ENCODE data around the gene PEX11A. TPM values are rescaled to one million over a fixed set of nuclear protein-coding genes. Genes with fewer than 3 reads are reported as not detected.
"Not testable (repeated sequence)": the region's sequence is repeated elsewhere in the genome, so short reads cannot be mapped to it uniquely, and the experiment has no call there.

The PEX11A gene
- total RNA-seq, 1 experiment from 2014 or later = 1.3 TPM

DNA sequence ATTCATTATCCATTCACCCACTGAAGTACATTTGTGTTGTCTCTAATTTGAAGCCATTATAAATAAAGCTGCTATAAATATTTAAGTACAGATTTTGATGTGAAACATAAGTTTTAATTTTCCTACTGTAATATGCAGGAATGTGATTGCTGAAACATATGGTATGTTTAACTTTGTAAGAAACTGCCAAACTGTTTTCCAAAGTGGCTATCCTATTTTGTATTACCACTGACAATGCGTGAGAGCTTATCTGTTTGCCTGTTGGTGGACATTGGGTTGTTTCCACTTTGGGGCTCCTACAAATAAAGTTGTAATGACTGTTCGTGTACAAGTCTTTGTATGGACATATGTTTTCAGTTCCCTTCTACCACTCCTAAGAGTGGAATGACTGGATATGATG is 2.5 kb upstream of the PEX11A start:
- Histone ChIP-seq H2AK5ac (ENCODE audit: insufficient read length, low read length) (no peak overlapping the region), H4K20me1 (ENCODE audit: control insufficient read depth, insufficient read depth, insufficient read length) (no peaks in the 10 kb centered on the region), H2AFZ (ENCODE audit: low read length) (no peak overlapping the region), H2BK20ac (ENCODE audit: low read depth, low read length, poor library complexity, severe bottlenecking) (no peak overlapping the region), H3K56ac (ENCODE audit: insufficient read length, low read depth, low read length) (no peak overlapping the region), H2BK12ac (ENCODE audit: insufficient read length, low read depth, low read length) (no peak overlapping the region), H3K14ac (ENCODE audit: insufficient read depth, low read length) (no peak overlapping the region), H3K23ac (ENCODE audit: insufficient read length, low read depth, low read length) (no peak overlapping the region), H3K9me3 (ENCODE audit: control insufficient read depth, low read depth, low read length) (no peaks in the 10 kb centered on the region), H3K9ac (ENCODE audit: extremely low read depth, insufficient read length, low read length) (no peak overlapping the region), H2BK5ac (ENCODE audit: insufficient read length, low read length) (no peak overlapping the region), H4K91ac (ENCODE audit: insufficient read length, low read depth, low read length) (no peak overlapping the region), H4K5ac (ENCODE audit: insufficient read length, low read depth, low read length) (no peak overlapping the region), H3T11ph (ENCODE audit: low read length) (no peak overlapping the region), H3K79me2 (ENCODE audit: insufficient read depth, low read length) (no peaks in the 10 kb centered on the region), H3K4me2 (ENCODE audit: insufficient read depth, insufficient read length, low read length) (no peak overlapping the region), H3K18ac (ENCODE audit: insufficient read length, low read depth, low read length) (no peak overlapping the region), H3K4me1 (ENCODE audit: insufficient read depth, low read length) (no peaks in the 10 kb centered on the region), H3K27ac (ENCODE audit: insufficient read length, low read depth, low read length) (no peak overlapping the region), H2BK120ac (ENCODE audit: low read depth, low read length, poor library complexity, severe bottlenecking) (no peak overlapping the region), H3K23me2 (ENCODE audit: insufficient read length, low read depth, low read length, poor library complexity, severe bottlenecking) (peaks cover 4% of the 10 kb centered on the region), H2BK15ac (ENCODE audit: low read depth, low read length) (no peak overlapping the region), H4K8ac (replicated peaks; ENCODE audit: insufficient read length, low read depth, low read length) (no peak overlapping the region), H3K4ac (ENCODE audit: low read depth, low read length) (no peak overlapping the region), H3K27me3 (ENCODE audit: insufficient read depth, low read length) (no peaks in the 10 kb centered on the region), H3K79me1 (ENCODE audit: insufficient read depth, low read depth, low read length, poor library complexity, severe bottlenecking) (no peaks in the 10 kb centered on the region)
- H3K27ac Mint-ChIP-seq = no peak overlapping the region
- H3K36me3 Mint-ChIP-seq (ENCODE audit: insufficient read depth in 1 of 3, low read depth in 3 of 3) = no peaks in the 10 kb centered on the region
- no CpG with 5 or more reads among the region's 2 CpGs for WGBS (ENCODE audit: extremely low coverage, insufficient read length, low lambda C conversion rate)
- H3K27me3 Mint-ChIP-seq (ENCODE audit: low read depth) = peaks cover 28% of the 10 kb centered on the region
- no peak for TF ChIP-seq CTCF (conservative IDR thresholded peaks at IDR 0.05)
- peaks cover 3% of the 10 kb centered on the region in 2 experiments for H3K4me1 Mint-ChIP-seq
- no peaks in the 10 kb centered on the region for H3K9me3 Mint-ChIP-seq
- DNase-seq = no peak
- H3K4me3 Mint-ChIP-seq = no peak overlapping the region

- not testable (repeated sequence) for H3K9ac ChIP-seq (ENCODE audit: extremely low read depth, insufficient read length, low read length)
Measured at GRCh38 chr15:89689930-89690275, 651 bp downstream of the PEX11A start.

More at GRCh38 chr15:89689930-89690275, 651 bp downstream of the PEX11A start:
- H2AK5ac ChIP-seq (ENCODE audit: insufficient read length, low read length); H3K4me1 Mint-ChIP-seq; H2BK20ac ChIP-seq (ENCODE audit: low read depth, low read length, poor library complexity, severe bottlenecking); H3K18ac ChIP-seq (ENCODE audit: insufficient read length, low read depth, low read length); H2BK5ac ChIP-seq (ENCODE audit: insufficient read length, low read length); H3T11ph ChIP-seq (ENCODE audit: low read length); H3K27ac Mint-ChIP-seq; H3K27ac ChIP-seq (ENCODE audit: insufficient read length, low read depth, low read length); H4K8ac ChIP-seq (replicated peaks; ENCODE audit: insufficient read length, low read depth, low read length); H4K5ac ChIP-seq (ENCODE audit: insufficient read length, low read depth, low read length); H3K79me1 ChIP-seq (ENCODE audit: insufficient read depth, low read depth, low read length, poor library complexity, severe bottlenecking); H3K4ac ChIP-seq (ENCODE audit: low read depth, low read length); H3K79me2 ChIP-seq (ENCODE audit: insufficient read depth, low read length); H4K20me1 ChIP-seq (ENCODE audit: control insufficient read depth, insufficient read depth, insufficient read length); DNase-seq; H3K4me1 ChIP-seq (ENCODE audit: insufficient read depth, low read length); H3K9me3 ChIP-seq (ENCODE audit: control insufficient read depth, low read depth, low read length); H3K9me3 Mint-ChIP-seq; H2BK15ac ChIP-seq (ENCODE audit: low read depth, low read length); H3K14ac ChIP-seq (ENCODE audit: insufficient read depth, low read length); H2BK120ac ChIP-seq (ENCODE audit: low read depth, low read length, poor library complexity, severe bottlenecking); H3K23me2 ChIP-seq (ENCODE audit: insufficient read length, low read depth, low read length, poor library complexity, severe bottlenecking); H2AFZ ChIP-seq (ENCODE audit: low read length); H3K23ac ChIP-seq (ENCODE audit: insufficient read length, low read depth, low read length); H3K56ac ChIP-seq (ENCODE audit: insufficient read length, low read depth, low read length); H2BK12ac ChIP-seq (ENCODE audit: insufficient read length, low read depth, low read length); H3K27me3 ChIP-seq (ENCODE audit: insufficient read depth, low read length); H4K91ac ChIP-seq (ENCODE audit: insufficient read length, low read depth, low read length); H3K36me3 Mint-ChIP-seq (ENCODE audit: insufficient read depth in 1 of 3, low read depth in 3 of 3): not testable (repeated sequence)
- peak overlapping the region; percentile 90 for H3K4me2 ChIP-seq (ENCODE audit: insufficient read depth, insufficient read length, low read length)
- WGBS (ENCODE audit: extremely low coverage, insufficient read length, low lambda C conversion rate) = no CpG with 5 or more reads among the region's 15 CpGs
- Mint-ChIP-seq H3K27me3 (ENCODE audit: low read depth) (peaks cover 20% of the 10 kb centered on the region), H3K4me3 (peak overlapping the region; percentile 85 to 90)

Data from H9 (cell line).